DLD1 (cell line): ENCODE measurements around the gene TAAR1.
"Not testable (repeated sequence)": the region's sequence is repeated elsewhere in the genome, so short reads cannot be mapped to it uniquely, and the experiment has no call there.

Source experiments
- in situ Hi-C: cut with HindIII; loops from 2 replicates; pipeline ENCODE4 v1.10.0; 2017; ENCODE audit warnings: low sequenced_read_pairs

The TAAR1 gene, protein sequence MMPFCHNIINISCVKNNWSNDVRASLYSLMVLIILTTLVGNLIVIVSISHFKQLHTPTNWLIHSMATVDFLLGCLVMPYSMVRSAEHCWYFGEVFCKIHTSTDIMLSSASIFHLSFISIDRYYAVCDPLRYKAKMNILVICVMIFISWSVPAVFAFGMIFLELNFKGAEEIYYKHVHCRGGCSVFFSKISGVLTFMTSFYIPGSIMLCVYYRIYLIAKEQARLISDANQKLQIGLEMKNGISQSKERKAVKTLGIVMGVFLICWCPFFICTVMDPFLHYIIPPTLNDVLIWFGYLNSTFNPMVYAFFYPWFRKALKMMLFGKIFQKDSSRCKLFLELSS

DNA sequence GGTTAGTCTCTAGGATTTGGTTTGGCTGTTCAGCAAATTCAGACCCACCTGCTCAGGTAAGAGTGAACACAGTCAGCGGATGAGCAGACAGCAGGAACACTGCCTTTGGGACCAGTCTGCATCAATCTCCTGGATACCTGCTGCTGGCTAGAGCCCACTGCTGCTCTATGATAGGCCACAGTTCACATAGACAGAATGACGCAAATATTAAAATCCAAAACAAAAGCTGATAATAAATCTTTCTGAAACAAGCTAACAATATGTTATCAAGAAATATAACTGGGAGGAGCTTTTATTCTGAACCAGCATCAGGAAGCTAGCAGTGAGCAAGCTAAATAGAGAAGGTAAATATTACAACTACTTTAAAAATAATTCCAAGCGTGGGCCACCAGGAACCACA lies at the start of gene TAAR1:
TSS of gene TAAR1 (minus strand) at position 101 of the 400 bp plus-strand sequence. CDS start 13,179 bp downstream, outside the sequence.
- in situ Hi-C loops, result no loop called here

DNA sequence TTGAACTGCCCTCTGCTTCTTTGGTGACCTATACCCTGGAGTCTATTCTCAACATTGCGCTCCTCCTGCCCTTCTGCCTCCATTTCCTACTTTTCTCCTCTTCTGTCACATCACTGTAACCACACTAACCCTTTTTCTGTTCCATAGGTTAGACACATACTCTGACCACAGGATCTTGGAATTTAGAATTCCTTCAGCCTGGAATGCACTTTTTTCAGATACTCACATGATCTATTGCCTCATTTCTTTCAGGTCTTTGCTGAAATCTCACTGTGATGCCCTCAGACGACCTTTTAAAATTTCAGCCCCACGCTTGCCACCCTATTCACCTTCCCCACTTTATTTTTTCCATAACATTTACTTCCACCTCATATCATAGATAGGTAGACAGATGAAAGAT lies 49.8 kb upstream of the TAAR1 start:
- in situ Hi-C loops, result no loop called here

DNA sequence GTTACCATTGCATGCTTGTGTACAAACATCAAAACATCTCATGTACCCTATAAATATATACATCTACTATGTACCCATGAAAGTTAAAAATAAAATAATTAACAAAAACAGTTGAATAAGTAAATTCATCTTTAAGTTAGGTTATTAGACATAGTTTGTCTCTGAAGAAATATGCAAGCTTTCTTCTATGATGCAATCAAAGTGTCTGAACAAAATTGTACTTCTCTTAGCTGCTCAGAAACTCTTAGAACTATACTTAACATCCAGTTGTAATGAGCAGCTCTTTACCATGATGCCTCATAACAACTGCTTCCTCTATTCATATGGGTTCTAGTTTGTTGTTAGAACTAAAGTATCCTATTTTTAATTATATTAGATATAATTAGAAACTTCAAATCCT lies 49.0 kb upstream of the TAAR1 start:
- in situ Hi-C loops, result no loop called here

DNA sequence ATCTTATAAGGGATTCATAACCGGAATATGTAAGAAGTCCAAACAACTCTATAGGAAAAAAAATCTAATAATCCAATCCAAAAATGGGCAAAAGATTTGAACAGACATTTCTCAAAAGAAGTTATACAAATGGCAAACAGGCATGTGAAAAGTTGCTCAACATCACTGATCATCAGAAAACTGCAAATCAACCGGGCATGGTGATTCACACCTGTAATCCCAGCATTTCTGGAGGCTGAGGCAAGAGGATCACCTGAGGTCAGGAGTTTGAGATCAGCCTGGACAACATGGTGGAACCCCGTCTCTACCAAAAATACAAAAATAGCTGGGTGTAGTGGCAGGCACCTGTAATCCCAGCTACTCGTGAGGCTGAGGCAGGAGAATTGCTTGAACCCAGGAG lies 47.8 kb upstream of the TAAR1 start:
- in situ Hi-C loops, result not testable (repeated sequence)

DNA sequence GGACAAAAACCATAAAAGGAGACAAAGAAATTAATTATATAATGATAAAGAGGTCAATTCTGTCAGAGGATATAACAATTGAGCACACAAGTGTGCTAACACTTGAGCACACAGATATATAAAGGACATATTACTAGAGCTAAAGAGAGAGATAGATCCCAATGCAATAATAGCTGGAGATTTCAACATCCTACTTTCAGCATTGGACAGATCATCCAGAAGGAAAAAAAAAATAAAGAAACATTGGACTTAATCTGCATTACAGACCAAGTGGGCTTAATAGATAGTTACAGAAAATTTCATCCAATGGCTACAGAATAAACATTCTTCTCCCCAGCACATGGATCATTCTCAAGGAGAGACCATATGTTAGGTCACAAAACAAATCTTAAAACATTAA lies 45.0 kb upstream of the TAAR1 start:
- in situ Hi-C loops, result no loop called here

DNA sequence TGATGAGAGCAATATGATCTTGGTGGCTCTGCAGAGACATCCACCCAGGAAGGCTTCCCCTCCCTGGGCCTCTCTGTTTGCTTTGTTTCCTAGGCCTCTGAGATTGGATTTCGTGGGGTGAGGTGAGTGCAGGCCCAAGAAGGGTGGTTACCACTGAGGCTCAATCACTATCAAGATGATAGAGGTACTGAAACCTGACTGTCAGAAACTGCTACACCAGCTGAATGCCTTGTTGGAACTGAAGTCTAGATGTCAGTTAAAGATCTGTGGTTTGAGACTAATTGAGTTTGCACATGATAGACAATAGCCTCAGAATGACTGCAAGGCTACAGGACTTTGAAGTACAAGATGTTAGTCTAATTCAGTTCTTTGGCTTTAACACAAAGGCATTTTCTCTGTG lies 39.6 kb upstream of the TAAR1 start:
- in situ Hi-C loops, result no loop called here

DNA sequence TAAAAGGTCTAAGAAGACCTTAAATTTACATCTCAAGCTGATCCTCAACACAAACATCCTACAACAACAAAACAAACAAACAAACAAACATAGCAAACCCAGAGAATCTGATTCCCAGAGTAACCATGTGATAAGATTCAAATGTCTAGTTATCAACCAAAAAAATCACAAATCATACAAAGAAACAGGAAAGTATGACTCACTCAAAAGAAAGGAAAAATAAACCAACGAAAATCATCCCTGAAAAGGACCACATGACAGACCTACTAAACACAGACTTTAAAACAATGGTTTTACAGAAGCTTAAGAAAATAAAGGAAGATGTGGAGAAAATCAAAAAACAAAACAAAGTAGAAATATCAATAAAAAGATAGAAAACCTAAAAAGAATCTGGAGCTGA lies 36.8 kb upstream of the TAAR1 start:
- in situ Hi-C loops, result no loop called here

DNA sequence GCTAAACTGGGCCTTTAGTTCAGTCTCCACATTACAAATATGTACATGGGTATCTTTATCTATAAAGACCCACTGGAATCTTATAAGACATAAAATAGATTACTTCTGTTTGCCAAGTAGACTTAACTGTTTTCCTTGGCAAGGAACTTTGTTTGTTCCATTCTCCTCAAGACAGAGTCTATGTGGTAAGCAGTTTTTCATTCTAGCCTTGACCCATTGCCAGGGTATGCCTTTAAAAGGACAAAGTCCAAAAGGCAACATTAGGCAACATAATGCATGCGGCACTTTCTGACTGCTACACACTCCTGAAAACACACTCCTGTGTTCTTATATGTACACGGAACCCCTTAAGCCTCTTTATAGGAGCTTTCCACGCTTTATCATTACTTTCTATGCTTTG lies 34.5 kb upstream of the TAAR1 start:
- in situ Hi-C loops, result no loop called here

DNA sequence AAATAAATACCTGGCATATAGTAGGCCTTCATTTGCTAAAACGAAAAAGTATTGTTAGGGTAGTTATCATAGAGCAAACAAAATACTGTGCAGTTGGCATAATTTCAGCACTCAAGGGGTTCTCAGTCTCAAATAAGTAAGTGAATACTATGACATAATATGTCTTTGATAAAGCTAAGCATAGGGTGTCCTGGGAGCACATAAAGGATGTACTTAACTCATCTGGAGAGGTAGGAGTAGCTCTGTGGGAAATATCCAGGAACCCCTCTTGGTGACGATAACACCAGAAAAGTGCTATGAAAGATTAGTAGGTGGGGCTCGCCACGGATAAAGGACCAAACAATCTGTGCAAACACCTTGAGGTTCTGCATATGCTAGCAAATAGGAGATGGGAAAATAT lies 31.7 kb upstream of the TAAR1 start:
- in situ Hi-C loops, result no loop called here

DNA sequence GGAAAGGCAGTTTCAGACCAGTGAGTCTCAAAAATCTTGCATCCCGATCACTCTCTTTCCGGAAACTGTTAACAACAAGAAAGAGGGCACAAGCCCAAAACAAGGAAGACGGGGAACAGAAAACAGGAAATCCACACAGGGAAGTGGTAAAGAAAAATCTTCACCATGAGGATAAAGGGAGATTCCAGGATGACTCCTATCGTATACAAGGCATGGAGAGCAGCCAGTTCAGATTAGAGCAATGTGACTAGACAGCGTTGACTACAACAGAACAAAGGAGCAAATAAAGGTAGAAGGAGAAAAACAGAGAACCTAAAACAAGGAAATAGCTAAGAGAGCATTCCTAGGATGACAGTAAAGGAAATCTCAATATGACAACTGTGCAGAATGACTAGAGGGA lies 28.3 kb upstream of the TAAR1 start:
- in situ Hi-C loops, result no loop called here

DNA sequence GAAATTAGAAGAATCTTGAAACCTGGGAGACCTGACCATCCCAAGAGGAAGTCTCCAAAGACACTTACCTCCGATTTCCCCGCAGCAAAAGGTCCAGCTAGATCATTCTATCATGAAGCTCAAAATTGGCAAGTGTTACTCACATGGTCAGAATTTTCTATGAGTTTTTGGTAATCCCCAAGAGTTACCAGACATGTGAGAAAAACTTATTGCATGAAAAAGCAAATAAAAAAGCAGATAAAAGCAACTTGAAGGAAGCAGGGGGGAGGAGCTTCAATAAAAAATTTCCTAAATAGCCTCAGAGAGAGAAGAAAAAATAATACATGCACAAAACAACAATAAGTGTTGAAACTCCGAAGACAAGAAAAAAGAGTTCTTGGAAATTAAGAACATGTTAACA lies 27.5 kb upstream of the TAAR1 start:
- in situ Hi-C loops, result no loop called here

DNA sequence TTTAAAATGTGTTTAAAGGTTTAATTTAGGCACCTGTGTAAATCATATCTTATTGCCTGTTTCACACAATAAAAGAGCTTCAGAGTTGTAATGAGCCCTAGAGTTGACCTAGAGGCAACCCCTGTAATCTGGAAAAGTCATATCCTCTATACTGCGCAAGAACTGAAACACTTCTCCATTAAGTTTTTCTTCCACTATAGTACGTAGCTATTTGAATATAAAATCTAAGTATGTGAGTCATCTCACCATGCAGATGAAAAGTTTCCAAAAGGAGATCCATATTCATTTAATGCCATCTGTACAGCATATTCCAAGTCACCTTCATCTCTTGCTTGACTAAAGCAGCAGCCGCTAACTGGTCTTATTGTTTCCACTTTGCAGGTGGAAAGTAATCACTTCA lies 26.0 kb upstream of the TAAR1 start:
- in situ Hi-C loops, result no loop called here

DNA sequence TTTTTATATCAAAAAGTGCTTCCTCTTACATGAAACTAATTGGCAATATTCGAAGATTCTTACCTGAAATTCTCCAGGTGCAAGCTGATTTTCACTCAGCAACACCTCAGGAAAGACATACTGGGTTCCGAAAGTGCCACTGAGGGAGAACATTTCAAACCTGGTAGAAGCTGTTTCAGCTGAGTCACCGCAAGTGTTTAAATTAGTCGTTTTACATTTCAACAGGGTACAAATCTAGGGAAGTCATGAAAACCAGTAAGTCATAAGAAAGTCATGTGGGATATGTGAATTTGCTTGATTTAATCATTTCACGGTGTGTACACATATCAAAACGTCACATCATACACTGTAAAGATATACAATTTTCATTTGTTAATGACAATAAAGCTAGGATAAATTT lies 25.3 kb upstream of the TAAR1 start:
- in situ Hi-C loops, result no loop called here

DNA sequence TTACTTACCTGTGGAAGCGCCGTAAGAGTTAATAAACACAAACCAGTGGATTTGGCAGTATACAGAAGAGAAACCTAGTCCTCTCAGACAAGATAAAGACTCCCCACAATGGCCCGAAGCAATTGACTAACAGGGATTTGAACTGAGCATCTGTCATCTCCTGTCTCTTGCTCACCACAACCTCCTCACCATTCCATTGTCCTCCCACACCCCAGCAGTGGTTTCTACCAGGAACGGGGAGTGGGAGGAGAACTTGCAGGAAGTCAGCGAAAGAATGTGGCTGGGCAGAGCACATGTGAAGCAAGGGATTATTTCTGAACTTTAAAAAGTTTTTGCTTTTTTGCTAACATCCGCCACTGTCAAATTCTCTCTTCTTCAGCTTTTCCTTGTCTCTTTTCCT lies 24.6 kb upstream of the TAAR1 start:
- in situ Hi-C loops, result no loop called here

DNA sequence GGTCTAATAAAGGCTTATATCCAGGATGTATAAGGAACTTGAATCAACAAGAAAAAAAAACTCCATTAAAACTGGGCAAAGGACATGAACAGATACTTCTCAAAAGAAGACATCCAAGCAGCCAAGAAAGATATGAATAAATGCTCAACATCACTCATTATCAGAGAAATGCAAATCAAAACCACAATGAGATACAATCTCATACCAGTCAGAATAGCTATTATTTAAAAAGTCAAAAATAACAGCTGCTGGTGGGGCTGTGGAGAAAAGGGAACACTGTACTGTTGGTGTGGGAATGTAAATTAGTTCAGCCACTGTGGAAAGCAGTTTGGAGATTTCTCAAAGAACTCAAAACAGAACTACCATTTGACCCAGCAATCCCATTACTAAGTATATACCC lies 20.1 kb upstream of the TAAR1 start:
- in situ Hi-C loops, result not testable (repeated sequence)

DNA sequence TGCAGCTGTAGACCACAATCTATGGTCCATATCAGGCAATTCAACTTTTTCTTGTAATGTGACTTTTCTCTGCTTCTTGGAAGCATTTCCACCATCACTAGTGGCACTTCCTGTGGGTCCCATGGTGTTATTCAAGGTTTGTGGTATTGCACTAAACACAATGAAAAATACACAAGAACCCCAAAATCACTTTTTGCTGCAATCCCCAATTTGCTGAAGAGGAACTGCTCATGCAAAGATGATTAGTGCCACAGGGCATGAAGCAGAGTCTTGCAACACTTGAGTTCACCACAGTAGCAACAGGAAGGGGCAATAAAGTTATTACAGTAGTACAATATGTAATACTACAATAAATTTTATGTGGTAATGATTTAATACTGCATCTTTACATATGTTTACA lies 16.8 kb upstream of the TAAR1 start:
- in situ Hi-C loops, result no loop called here

DNA sequence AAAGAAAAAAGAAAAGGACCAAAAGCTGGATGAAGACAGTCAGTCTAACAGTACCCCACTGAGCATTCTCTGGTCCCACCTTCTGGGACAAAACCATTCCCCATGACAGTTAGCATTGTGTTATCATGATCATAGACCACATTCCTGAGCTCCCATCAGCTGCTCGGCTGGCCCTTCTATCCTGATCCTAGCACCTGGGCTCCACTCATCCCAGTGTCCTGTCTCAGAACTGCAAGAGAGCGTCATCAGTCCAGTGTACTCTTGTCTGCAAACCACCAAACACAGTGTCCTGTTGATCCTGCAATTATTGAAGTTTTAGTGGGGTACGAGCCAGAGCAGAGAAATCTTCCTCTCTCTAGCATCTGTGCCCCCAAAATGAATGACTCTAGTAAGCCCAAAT lies 16.0 kb upstream of the TAAR1 start:
- in situ Hi-C loops, result no loop called here

DNA sequence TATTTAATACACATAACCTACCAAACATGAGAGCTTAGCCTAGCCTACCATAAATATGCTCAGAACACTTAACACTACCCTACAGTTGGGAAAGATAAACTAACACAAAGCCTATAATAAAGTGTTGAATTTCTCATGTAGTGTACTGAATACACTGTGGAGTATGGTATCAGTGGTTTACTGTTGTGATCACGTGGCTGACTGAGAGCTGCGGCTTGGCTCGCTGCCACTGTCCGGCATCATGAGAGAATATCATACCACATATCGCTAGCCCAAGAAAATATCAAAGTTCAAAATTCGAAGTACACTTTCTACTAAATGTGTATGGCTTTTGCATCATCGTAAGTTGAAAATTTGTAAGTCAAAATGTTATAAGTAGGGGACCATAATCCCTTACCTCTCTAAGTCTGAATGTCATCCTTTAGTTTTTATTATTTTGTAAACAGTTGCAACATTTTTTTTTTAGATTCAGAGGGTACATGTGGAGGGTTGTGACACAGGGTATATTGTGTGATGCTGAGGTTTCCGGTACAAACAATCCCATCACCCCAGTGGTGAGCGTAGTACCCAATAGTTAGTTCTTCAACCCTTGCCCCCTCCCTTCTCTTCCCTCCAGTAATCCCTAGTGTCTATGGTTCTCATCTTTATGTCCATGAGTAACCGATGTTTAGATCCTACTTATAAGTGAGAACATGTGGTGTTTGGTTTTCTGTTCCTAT lies 14.6 kb upstream of the TAAR1 start:
- in situ Hi-C loops, result no loop called here

DNA sequence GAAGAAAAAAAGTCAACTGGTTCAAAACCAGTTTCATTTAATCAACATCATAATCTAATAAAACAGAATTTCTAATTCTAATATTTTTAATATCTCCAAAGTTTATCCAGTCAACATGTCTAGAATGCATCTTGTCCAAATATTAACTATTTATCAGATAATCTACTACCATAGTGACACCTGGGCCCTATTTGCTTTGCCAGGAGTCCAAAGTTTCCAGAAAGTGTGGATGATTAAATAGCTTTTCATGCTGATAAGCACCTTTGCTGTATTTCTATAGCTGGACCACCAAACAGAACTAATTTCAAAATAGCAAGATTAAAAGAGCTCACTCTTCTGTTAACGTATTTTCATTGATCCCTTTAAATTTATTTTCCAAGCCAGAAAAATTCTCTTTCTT lies 12.3 kb upstream of the TAAR1 start:
- in situ Hi-C loops, result no loop called here

DNA sequence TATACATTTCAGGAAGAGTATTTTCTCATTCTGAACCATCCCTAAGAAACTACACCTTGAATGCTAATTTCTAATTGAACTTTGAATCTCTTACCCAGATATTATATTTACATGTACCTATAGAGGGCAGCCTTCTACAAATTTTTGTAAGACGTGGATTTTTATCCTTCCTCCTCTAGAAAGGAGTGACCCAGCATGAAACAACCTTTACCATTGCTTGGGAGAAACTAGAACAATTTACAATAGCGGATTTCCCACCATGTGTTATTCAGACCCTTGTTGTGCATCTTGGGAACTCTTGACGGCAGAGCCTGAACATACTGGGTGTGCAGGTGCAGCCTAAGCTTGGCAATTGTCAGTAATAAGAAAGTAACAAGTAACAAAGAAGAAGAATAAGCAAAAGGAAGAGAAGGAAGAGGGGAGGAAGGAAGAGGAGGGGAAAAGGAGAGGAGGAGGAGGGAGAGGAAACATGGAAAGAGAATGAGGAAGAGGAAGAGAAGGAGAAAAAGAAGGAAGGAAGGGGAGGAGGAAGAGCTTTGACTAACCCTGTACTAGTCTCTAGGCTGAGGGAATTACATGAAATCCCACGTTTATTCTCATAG lies 10.8 kb upstream of the TAAR1 start:
- in situ Hi-C loops, result no loop called here

DNA sequence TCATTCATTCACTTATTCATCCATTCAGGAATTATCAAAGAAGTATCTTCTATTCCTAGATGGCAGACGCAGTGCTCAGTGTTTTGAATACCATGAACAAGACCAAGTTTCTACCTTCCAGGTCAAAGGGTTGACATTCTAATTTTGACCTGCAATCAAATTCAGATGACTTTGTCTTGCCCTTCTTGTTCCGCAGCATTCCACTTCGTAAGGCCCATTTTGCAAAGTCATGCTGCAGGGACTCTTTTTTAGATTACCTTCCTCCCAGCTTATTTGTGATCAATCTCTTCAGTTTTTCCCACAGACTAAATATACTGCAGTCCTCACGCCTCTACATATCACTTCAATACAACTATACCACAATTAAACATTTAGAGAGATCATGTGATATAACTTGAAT lies 7.1 kb upstream of the TAAR1 start:
- in situ Hi-C loops, result no loop called here

DNA sequence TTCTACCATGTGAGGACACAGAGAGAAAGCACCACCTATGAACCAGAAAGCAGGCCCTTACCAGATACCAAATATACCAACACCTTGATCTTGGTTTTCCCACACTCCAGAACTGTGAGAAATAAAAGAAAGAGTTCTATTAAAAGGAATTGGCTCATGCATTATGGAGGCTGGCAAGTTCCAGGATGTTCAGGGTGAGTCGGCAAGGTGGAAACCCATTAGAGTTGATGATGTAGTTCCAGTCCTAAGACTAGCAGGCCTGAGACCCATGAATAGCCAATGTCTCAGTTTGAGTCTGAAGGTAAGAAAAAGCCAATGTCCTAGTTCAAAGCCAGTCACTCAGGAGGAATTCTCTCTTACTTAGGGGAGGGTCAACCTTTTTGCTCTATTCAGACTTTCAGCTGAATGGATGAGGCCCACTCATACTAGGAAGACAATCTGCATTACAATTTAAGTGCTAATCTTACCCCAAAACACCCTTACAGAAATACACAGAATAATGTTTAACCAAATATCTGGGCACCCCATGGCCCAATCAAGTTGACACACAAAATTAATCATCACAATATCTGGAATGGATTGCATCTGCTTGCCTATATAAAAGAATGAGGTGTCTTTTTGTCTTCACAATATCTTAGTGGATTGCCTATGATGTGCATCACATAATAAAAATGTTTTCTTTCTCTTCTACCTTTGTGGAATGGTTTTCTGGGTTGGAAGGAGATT lies 5.5 kb upstream of the TAAR1 start:
- in situ Hi-C loops, result no loop called here
